Transverse colon (tissue), 4 donors: ENCODE results near the gene RGP1. TPM values are rescaled to one million over a fixed set of nuclear protein-coding genes. Genes with fewer than 3 reads are reported as not detected.

ENCODE experiments used
- DNase-seq: peaks from one replicate; pipeline ENCODE4 v3.0.0-alpha.2; 2019
- H3K27ac ChIP-seq, 4 donors: fragments of 200-600 bp; sonication (generic); 2 replicates each; pipeline ENCODE4 v1.5.1; 2016 to 2018; ENCODE audit warnings: inconsistent platforms in 4 of 4
- H3K27me3 ChIP-seq: fragments of 200-600 bp; sonication (generic); 2 replicates; pipeline ENCODE4 v1.5.1; 2017; ENCODE audit warnings: inconsistent platforms
- H3K36me3 ChIP-seq, 4 donors: fragments of 200-600 bp; sonication (generic); 2 replicates each; pipeline ENCODE4 v1.5.1; 2017 to 2019; ENCODE audit warnings: inconsistent platforms in 4 of 4
- H3K4me1 ChIP-seq, 4 donors: fragments of 200-600 bp; sonication (generic); 2 replicates each; pipeline ENCODE4 v1.5.1; 2017 to 2020; ENCODE audit warnings: inconsistent platforms in 4 of 4
- H3K4me3 ChIP-seq, 4 donors: fragments of 200-600 bp; sonication (generic); 1 replicate in 1 of 4; 2 replicates in 3 of 4; pipeline versions ENCODE4 v1.5.1 to v1.6.1; 2017 to 2019; ENCODE audit warnings: inconsistent platforms in 4 of 4
- H3K9me3 ChIP-seq, 2 donors: fragments of 200-600 bp; sonication (generic); 2 replicates each; pipeline ENCODE4 v1.5.1; 2017 to 2019; ENCODE audit warnings: inconsistent platforms in 2 of 2
- EP300 ChIP-seq: sonication (generic); formaldehyde crosslinking; IDR thresholded peaks from one replicate; pipeline ENCODE4 v1.6.1; 2017; ENCODE audit warnings: antibody characterized with exemption, low read depth
- POLR2A ChIP-seq: fragments of 450-650 bp; IDR thresholded peaks from one replicate; pipeline ENCODE4 v1.6.1; 2016; ENCODE audit warnings: antibody characterized with exemption, mild to moderate bottlenecking, moderate library complexity
- POLR2AphosphoS5 ChIP-seq, 3 donors: sonication (generic); formaldehyde crosslinking; IDR thresholded peaks; one replicate each; pipeline ENCODE4 v1.6.1; 2016; ENCODE audit warnings: antibody characterized with exemption in 3 of 3
- WGBS, 2 donors: methylation state at CpG; one replicate each; pipeline ENCODE4 v1.1.5; 2018; ENCODE audit warnings: low coverage in 1 of 2; 5-methylcytosine and 5-hydroxymethylcytosine counted together
- in situ Hi-C, 4 donors: fragments of 200-750 bp; cut with MboI; loops; one replicate each; pipeline versions ENCODE4 v1.15.0 to v1.15.1; 2017; ENCODE audit warnings: low sequenced_read_pairs in 3 of 4, low pct_ligation_motif_present in 1 of 4, low pct_unique_long_range_greater_than_20kb in 1 of 4
- intact Hi-C: fragments of 100-400 bp; cut with DNase I; formaldehyde crosslinking; loops from one replicate; pipeline ENCODE4 v1.15.1; 2023; ENCODE audit warnings: low total_unique reads
- total RNA-seq, 4 donors: library from RNA; depleted of rRNA; stranded (reverse); fragments of >200 nt; gene quantifications; one replicate each; pipeline ENCODE4 v1.1.0, GENCODE V29; 2016
- TF ChIP-seq, protein P1 (sequence below), 5 experiments: fragments of 200-600 bp in 3 of 5; fragments of 450-650 bp in 2 of 5; sonication (generic) in 3 of 5; IDR thresholded peaks; 1 replicate in 2 of 5; 2 replicates in 3 of 5; pipeline ENCODE4 v1.5.1; 2016 to 2017; ENCODE audit warnings: antibody characterized with exemption in 5 of 5, inconsistent platforms in 3 of 5, mild to moderate bottlenecking in 2 of 5, moderate library complexity in 1 of 5

Gene RGP1
- total RNA-seq, 4 donors from 2014 or later = 30.3 to 47.5 (median 43.7) TPM

GRCh38 chr9:35717132-35717870, 31.8 kb upstream of the RGP1 start:
- in situ Hi-C loops = no loop called here
- no peaks in the 10 kb centered on the region for H3K9me3 ChIP-seq
- H3K4me1 ChIP-seq = no peaks in the 10 kb centered on the region
- TF ChIP-seq EP300 = no peak
- TF ChIP-seq, protein P1, sequence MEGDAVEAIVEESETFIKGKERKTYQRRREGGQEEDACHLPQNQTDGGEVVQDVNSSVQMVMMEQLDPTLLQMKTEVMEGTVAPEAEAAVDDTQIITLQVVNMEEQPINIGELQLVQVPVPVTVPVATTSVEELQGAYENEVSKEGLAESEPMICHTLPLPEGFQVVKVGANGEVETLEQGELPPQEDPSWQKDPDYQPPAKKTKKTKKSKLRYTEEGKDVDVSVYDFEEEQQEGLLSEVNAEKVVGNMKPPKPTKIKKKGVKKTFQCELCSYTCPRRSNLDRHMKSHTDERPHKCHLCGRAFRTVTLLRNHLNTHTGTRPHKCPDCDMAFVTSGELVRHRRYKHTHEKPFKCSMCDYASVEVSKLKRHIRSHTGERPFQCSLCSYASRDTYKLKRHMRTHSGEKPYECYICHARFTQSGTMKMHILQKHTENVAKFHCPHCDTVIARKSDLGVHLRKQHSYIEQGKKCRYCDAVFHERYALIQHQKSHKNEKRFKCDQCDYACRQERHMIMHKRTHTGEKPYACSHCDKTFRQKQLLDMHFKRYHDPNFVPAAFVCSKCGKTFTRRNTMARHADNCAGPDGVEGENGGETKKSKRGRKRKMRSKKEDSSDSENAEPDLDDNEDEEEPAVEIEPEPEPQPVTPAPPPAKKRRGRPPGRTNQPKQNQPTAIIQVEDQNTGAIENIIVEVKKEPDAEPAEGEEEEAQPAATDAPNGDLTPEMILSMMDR (IDR thresholded peaks at IDR 0.05) = no peak
- TF ChIP-seq POLR2A = no peak
- no peak for TF ChIP-seq POLR2AphosphoS5 (IDR thresholded peaks at IDR 0.05)
- H3K27me3 ChIP-seq = no peaks in the 10 kb centered on the region
- H3K27ac ChIP-seq = no peak overlapping the region
- peaks cover 2 to 98% (median 52%) of the 10 kb centered on the region in 4 donors for H3K36me3 ChIP-seq
- WGBS, 2 donors = 89 to 100% methylated on average over 1 to 14 of the region's 14 CpGs
- intact Hi-C loops = no loop called here
- H3K4me3 ChIP-seq = no peak overlapping the region
- DNase-seq = no peak

DNA sequence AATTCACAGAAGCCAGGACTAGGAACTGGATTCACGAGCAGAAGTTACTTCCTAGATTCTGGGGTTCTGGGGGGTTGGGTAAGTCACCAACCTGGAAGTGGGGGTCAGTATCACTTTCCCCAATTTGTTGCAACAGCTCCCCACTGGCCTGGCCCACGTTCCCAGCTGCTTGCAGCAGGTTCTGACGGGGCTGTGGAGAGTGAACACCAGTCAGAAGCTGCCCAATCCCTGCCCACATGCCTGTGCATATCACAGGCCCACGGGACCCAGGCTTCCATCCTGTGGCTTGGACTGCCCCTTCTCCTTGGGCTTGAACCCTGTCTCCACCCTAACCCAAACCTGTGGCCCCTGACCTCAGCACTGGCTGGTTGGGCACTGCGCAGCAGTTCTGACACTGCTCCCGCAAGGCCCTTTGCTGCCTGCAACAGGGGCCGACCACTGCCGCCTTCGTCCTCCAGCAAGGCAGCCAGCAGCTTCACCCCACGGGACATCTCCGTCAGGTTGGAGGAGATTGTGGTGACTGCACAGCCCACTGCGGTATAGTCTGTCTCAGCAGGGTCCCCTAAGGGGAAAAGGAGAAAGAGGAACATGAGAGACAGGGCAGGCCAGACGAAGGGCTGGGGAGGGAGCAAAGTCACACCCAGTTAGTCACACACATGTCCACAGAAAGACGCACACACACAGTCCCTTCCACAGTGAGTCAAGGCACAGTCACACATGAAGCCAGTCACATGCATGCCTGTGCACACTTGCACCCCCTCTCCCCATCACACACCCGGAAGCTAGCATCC, 30.2 kb upstream of the RGP1 start:
- H3K27me3 ChIP-seq = no peaks in the 10 kb centered on the region
- in situ Hi-C loops = no loop called here
- peaks cover 2 to 96% (median 53%) of the 10 kb centered on the region in 4 donors for H3K36me3 ChIP-seq
- H3K9me3 ChIP-seq = no peaks in the 10 kb centered on the region
- no peaks in the 10 kb centered on the region for H3K4me1 ChIP-seq
- WGBS, 2 donors = 81% methylated on average over 14 of the region's 15 CpGs; no CpG with 5 or more reads in 1 of the 2 donors
- TF ChIP-seq POLR2AphosphoS5 (IDR thresholded peaks at IDR 0.05) = peak in 1 of 3 donors; percentile 8
- TF ChIP-seq, protein P1 (IDR thresholded peaks at IDR 0.05) = no peak
- DNase-seq = no peak
- no peak overlapping the region for H3K27ac ChIP-seq
- H3K4me3 ChIP-seq = no peak overlapping the region
- intact Hi-C loops = no loop called here

DNA sequence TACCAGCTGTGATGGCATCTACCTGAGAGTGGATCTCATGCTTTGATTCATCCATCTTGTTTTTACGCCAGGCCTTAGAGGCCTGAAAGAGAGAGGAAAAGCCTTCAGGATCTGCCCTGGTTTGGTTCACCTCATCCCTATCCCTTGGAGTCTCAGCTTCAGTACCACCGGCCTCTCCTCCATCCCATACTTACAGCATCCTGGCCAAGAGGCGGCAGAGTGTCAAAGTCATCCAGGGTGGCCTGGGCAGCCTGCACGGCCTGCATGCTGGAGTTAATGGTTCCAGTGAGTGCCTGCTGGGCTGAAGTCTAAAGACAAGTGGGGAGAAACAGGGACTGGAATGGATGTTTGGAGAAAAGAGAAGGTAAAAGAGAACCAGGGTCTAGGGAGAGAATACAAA, 29.5 kb upstream of the RGP1 start:
- in situ Hi-C loops (no loop called here), intact Hi-C loops (no loop called here)
- no peak overlapping the region for H3K4me3 ChIP-seq
- peaks cover 2 to 96% (median 53%) of the 10 kb centered on the region in 4 donors for H3K36me3 ChIP-seq
- 90 to 100% methylated on average over 4 of the region's 4 CpGs for WGBS, 2 donors
- H3K27me3 ChIP-seq = no peaks in the 10 kb centered on the region
- no peak overlapping the region for H3K27ac ChIP-seq
- TF ChIP-seq, protein P1 (IDR thresholded peaks at IDR 0.05) = no peak
- TF ChIP-seq EP300 (no peak), POLR2AphosphoS5 (IDR thresholded peaks at IDR 0.05) (no peak)
- H3K9me3 ChIP-seq = no peaks in the 10 kb centered on the region
- H3K4me1 ChIP-seq = no peaks in the 10 kb centered on the region
- no peak for DNase-seq

DNA sequence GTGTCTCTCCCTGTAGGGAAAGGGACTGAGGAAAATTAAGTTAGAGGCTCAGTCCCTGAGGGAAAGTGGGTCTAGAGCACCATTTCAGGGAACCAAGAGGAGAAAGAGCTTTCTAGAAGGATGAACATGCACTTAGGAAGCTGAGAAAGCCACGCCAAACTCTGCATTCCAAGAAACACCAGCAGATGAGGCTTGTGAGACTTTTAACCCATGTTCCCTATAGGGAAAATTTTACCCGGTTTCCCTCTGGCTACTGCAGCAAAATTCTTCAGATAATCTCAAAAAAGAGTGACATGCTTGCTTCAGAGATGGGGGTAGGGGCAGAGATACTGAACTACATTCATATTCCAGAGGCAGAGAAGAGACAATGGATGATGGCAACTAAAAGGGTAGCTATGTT, 25.7 kb upstream of the RGP1 start:
- TF ChIP-seq POLR2AphosphoS5 (IDR thresholded peaks at IDR 0.05) (no peak), POLR2A (no peak), EP300 (no peak)
- TF ChIP-seq, protein P1 (IDR thresholded peaks at IDR 0.05) = no peak
- Histone ChIP-seq H3K4me1 (peaks cover 20 to 29% (median 25%) of the 10 kb centered on the region in 4 donors), H3K4me3 (no peak overlapping the region), H3K9me3 (no peaks in the 10 kb centered on the region), H3K27ac (no peak overlapping the region), H3K36me3 (peaks cover 2 to 68% (median 36%) of the 10 kb centered on the region in 4 donors), H3K27me3 (no peaks in the 10 kb centered on the region)
- DNase-seq = no peak
- WGBS, 2 donors = 83 to 95% methylated on average over 2 of the region's 2 CpGs
- in situ Hi-C loops (no loop called here), intact Hi-C loops (no loop called here)
